Right hindlimb (tissue), 1 donor: ENCODE measurements around the gene ATP6V1F.

ENCODE experiments used
- DNase-seq: peaks from one replicate; pipeline ENCODE4 v3.0.0-alpha.2; 2018

Gene ATP6V1F, protein sequence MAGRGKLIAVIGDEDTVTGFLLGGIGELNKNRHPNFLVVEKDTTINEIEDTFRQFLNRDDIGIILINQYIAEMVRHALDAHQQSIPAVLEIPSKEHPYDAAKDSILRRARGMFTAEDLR

GRCh38 chr7:128862571-128863432 is at the start of gene ATP6V1F:
Gene ATP6V1F, plus strand, starts transcription at chr7:128862856. Its CDS starts 49 bp downstream, at chr7:128862905.
- DNase-seq: peak; percentile 100

DNA sequence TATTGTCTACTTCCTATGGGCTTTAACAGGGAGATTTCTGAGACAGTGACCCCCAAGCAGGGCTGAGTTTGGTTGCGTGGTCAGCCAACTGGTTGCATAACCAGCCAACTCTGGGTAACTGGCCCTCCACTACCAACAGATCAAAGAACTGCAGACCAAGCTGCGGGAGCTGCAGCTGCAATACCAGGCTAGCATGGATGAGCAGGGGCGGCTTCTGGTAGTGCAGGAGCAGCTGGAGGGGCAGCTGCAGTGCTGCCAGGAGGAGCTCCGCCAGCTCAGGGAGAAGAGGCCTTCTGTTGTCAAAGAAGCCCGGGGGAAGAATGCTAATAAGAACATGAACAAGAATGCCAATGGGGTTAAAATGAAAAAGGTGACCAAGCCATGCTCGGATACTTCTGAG is 48.2 kb upstream of the ATP6V1F start:
- DNase-seq: peak; percentile 70

- no peak for DNase-seq
Observed at GRCh38 chr7:128815289-128815942, 47.2 kb upstream of the ATP6V1F start.

DNA sequence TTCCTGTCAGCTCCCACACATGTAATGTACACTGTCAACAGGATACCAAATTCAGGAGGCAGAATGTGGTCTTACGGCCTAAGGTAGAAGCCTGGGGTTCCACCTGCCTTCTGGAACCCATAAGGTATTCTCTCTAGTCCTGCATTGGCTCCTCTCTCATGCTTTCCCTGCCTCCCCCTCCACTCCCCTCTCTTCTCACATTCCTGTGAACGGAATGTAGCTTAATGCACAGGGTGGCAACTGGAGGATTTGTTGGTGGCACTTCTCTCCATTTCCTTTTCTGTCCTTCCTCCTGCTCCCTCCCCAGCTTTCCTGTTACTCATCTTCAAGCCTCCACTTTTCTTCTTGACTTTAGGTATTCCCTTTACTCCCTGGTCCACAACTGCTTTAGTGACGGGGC is 44.0 kb upstream of the ATP6V1F start:
- no peak for DNase-seq

GRCh38 chr7:128821724-128822123 is 40.9 kb upstream of the ATP6V1F start:
- no peak for DNase-seq

DNA sequence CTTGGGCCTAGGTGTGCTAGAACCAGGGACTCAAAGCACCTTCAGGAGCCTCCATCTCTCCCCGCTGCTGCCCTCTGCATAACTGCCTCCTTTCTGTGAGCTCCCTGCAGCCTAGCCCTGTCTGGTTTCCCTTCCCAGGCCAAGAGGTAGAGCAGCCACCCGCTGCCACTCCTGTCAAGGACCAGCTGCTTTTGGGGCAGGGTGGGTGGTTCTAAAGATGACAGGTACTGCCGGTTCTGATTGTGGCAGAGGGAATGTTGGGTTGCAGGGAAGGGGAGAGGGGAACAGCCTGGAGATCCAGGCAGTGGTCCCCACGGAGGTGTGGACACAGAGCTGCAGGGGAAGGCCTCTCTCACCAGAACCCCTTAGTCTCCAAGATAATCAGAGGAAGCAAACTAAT is 36.1 kb upstream of the ATP6V1F start:
- DNase-seq: no peak

- no peak for DNase-seq
Observed at GRCh38 chr7:128826916-128827247, 35.8 kb upstream of the ATP6V1F start.

DNA sequence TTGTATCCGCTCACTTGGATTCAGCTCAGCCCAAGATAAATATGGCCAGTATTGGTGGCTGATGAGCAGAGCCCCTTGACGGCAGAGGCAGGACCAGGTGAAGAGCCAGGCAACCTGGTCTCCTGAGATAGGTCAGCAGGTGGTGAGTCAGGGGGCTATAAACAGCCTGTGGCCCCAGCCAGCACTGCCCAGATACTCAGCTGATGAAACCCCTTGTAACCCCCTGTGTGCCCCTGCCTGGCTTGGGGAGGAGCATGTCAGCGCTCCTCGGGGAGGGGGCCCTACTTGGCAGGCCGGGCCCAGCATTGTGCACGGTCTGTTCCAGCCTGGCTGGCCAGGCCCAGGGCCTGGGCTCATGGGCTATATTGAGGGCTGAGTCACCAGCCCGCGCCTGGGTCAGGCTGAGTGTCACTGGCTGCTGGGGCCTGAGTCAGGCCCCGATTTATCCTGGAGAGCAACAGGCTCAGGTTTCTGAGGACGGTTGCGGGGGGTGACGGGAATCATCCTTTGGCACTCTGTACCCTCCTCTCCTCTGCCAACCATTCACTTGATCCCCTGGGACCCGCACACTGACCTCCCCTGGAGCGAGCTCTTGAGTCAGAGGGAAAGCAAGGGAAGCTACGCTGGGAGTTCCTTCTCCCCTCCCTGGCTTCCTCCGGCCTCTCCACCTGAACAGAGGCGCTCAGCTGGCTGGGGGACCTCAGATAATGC is 35.3 kb upstream of the ATP6V1F start:
- DNase-seq: peak; percentile 60

GRCh38 chr7:128827971-128828711 is 34.5 kb upstream of the ATP6V1F start:
- DNase-seq: no peak

GRCh38 chr7:128829391-128830166 is 33.1 kb upstream of the ATP6V1F start:
- peak; percentile 58 for DNase-seq

DNA sequence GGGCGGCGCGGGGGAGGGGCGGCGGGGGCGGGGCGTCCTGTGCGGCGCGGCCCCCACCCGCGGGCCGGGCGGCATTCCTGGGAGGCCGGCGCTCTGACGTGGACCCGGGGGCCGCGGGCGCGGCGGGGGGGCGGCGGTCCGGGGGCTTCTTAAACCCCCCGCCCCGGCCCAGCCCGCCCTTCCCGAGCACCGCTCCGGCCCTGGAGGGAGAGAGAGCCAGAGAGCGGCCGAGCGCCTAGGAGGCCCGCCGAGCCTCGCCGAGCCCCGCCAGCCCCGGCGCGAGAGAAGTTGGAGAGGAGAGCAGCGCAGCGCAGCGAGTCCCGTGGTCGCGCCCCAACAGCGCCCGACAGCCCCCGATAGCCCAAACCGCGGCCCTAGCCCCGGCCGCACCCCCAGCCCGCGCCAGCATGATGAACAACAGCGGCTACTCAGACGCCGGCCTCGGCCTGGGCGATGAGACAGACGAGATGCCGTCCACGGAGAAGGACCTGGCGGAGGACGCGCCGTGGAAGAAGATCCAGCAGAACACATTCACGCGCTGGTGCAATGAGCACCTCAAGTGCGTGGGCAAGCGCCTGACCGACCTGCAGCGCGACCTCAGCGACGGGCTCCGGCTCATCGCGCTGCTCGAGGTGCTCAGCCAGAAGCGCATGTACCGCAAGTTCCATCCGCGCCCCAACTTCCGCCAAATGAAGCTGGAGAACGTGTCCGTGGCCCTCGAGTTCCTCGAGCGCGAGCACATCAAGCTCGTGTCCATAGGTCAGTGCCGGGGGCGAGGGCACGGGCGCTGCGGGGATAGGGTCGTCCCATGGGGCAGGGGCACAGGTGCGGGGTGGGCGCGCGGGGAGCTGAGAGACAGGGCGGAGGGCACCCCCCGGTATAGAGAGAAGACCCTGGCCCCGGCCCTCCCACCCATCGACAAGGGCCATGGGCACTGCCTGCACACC is 32.2 kb upstream of the ATP6V1F start, which contains the start of gene FLNC:
FLNC (plus strand) TSS at position 176 of the 947 bp plus-strand sequence; CDS start at position 408, 232 bp downstream.
- DNase-seq: peak; percentile 87

GRCh38 chr7:128831178-128831993 is 31.3 kb upstream of the ATP6V1F start:
- DNase-seq: peak; percentile 94

DNA sequence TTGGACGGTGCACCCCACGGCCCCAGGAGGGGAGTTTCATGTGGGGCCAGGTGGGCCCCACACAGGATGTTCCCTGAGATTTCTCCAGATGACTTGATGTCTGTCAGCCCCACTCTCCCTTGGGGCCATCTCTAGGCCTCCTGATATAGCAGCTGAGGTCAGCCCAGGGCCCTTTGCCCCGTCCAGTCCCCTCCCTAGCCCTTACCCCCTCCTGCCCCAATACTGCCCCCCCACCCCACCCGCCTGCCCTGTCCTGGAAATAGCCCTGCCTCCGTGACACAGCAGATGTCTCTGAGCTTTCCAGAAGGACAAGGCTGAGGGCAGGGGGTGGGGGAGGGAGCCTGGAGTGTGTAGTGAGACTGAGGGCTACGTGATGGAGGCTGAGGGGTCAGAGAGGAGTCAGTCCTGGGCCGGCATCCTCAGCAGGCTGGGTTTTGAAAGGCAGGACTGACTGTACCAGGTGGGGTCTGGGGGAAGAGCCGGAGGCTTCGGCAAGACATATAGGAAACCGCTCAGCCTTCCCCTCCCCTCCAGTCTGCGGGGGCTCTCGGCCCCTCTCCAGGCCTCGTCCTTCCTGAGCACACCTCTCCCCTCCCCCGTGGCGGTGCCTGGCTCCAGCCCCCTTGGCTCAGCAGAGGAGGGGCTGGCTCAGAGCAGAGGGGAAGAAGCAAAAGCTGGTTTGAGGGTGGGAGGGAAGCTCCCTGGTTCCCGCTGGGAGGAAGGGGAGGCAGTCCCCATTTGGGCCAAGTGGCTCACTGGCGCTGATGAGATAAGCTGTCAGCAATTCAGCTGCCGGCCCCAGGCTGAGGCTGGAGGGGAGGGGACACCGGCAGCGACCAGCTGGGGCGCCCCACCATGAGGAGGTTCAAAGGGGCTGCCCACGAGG is 30.4 kb upstream of the ATP6V1F start:
- peak; percentile 95 for DNase-seq

- no peak for DNase-seq
Observed at GRCh38 chr7:128832880-128833147, 29.8 kb upstream of the ATP6V1F start.

GRCh38 chr7:128833148-128833945 is 29.3 kb upstream of the ATP6V1F start:
- peak; percentile 96 for DNase-seq

DNA sequence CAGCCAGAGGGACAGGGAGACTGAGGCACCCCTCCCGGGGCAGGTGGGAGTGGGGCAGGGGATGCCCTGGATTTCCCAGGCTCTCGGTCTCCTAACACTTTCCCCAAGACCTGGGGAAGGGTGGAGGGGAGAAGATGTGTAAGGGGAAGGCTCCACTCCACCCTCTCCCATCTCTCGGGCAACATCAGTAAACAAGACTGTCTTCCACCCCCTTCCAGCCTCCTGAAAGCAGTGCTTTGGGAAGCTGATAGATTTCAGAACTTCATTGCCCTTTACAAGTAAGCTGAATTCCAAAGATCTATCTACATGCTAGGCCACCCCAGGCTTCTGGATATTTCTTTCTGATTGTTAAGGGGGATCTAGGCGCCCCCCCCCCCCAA is 28.7 kb upstream of the ATP6V1F start:
- no peak for DNase-seq

- DNase-seq: no peak
Observed at GRCh38 chr7:128835231-128835751, 27.4 kb upstream of the ATP6V1F start.
